Epidermal melanocyte (primary cell): ENCODE results near the gene CTNNA3.
"Not testable (repeated sequence)": the region's sequence is repeated elsewhere in the genome, so short reads cannot be mapped to it uniquely, and the experiment has no call there.

Source experiments
- DNase-seq: peaks from one replicate; pipeline ENCODE4 v3.0.0; 2011; ENCODE audit warnings: low spot score; ENCODE audit not compliant: insufficient read length

Gene CTNNA3

GRCh38 chr10:66394342-66395063 lies 1301.5 kb downstream of the CTNNA3 start:
- DNase-seq, result no peak

- DNase-seq, result no peak
Measured at GRCh38 chr10:66390926-66391325, 1305.1 kb downstream of the CTNNA3 start.

GRCh38 chr10:66381045-66381444 lies 1315.0 kb downstream of the CTNNA3 start:
- DNase-seq, result no peak

GRCh38 chr10:66378117-66378876 lies 1317.7 kb downstream of the CTNNA3 start:
- no peak for DNase-seq

DNA sequence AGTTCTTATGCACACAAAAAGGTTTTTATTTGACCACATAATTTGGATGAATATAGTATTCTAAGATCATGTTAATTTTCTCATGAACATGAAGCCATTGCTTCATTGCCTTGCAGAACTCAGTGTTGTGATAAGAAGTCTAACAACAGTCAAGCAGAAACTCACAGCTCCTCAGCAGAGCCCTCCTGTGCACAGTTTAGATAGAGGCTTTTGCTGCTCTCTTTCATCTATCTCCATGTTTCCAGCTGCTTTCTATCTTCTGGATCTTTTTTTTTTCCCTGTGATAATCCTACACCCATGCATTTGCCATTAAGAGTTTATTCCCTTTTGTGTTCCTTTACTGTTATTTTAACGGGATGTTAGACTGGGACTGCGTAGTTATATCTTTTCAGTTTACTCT lies 1327.8 kb downstream of the CTNNA3 start:
- DNase-seq, result no peak

DNA sequence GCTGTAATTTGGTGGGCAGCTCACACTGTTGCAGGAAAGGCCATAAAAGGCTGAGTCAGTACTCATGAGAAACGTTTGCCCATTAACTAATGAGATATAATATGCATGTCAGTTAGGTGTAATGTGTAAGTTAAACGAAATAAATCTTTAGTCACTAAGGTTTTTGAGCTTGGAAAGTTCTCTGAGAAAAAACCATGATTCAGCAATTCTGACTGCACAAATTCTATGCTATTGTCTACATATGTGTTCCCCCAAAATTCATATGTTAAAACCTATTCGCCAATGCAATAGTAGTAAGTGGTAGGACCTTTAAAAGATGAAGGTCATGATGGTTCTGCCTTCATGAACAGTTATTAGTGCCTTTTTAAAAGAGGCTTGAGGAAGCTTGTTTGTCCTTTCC lies 1329.8 kb downstream of the CTNNA3 start:
- DNase-seq, result no peak

GRCh38 chr10:66365686-66366085 lies 1330.3 kb downstream of the CTNNA3 start:
- DNase-seq, result no peak

DNA sequence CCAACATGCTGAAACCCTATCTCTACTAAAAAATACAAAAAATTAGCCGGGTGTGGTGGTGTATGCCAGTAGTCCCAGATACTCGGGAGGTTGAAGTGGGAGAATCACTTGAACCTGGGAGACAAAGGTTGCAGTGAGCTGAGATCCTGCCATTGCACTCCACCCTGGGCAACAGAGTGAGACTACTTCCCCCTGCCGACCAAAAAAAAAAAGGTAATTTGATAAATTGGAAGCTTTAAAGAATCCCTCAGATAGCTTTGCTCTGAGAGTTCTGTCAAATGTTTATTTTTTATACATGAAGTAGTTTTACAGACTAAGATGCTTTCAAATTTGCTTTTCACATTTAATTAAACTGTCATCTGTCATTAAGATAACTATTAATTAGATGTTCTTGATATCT lies 1333.5 kb downstream of the CTNNA3 start:
- no peak for DNase-seq

- not testable (repeated sequence) for DNase-seq
Measured at GRCh38 chr10:66353822-66354221, 1342.2 kb downstream of the CTNNA3 start.

DNA sequence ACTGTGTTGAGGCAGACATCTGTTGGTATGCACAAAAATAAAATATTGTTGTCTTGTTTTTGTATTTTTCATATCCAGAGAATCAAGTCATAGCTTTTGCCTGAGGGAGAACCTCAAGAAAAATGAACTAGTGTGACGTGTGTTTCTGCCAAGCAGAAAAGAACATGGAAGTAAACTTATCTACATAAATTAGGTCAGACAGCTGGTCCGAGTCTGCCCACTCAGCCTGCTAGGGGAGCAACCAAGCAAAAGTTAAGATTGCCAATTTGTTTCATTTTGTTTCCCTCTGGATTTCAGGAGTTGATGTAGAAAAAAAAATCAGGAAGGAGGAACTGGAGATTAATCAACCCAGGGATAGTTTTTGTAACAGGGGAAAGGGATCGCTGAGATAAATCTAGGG lies 1342.6 kb downstream of the CTNNA3 start:
- no peak for DNase-seq

DNA sequence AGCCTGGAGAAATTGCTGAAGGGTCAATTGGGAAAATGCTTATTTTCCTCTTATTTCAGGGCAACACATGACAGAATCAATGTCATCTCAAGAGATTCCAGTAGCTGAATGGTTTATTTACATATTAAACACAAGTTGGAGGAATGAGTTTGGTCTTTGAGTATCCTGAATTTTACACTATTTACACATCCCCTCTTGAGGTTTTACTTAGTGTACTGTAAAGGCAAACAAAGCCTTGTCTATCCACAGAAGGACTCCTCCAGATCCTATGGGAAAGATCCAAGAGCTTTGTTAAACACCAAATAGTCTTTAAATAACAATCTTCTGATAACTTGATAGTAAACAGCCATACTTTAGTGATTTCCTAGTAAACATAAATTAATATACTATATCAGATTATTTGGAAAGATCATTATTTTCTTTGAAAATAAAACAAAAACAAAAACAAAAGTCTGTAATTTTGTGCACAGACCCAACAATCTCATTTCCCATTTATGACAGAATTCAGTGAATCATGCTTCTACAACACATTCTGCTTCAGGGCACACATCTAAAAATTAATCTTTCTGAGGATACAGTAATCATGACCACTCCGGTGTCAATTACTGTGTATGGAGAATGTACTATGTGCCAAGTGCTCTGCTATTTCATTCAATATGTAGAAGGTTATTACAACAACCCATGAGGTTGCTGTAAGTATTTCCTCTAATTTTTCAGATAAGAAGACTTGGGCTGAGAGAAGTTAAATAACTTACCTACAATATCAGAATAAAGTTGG lies 1345.2 kb downstream of the CTNNA3 start:
- DNase-seq, result no peak

DNA sequence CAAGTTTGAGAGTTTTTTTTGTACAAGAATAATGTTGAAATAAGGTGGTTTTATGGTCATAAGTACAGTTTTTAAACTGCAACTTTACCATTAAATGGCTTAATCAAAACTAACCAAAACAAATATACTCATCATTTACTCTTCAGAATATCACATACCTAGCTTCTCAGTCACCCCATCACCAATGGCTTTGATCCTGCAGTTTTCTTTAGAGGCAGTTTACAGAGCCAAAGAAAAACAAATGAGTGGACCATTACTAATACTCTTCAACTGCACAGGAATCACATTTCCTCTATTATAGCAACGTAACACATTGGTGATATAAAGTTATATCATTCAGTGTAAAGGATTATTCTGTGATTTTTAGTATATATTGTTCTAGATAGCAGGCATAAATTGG lies 1346.3 kb downstream of the CTNNA3 start:
- no peak for DNase-seq

DNA sequence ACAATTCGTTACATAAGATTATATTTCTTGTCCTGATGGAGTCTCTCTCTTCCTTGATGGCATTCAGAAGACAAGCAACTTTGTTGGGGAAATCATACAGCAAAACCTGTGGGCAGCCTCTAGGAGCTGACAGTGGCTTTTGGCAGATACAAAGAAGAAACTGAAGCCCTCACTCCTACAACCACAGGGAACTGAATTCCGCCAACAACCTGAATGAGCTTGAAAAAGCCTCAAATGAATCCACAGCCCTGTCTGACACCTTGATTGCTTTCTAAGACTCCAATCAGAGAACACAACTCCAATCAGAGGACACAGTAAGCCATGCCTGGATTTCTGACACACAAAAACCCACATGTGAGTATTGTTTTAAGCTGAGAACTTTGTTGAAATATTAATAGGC lies 1346.9 kb downstream of the CTNNA3 start:
- DNase-seq, result no peak

DNA sequence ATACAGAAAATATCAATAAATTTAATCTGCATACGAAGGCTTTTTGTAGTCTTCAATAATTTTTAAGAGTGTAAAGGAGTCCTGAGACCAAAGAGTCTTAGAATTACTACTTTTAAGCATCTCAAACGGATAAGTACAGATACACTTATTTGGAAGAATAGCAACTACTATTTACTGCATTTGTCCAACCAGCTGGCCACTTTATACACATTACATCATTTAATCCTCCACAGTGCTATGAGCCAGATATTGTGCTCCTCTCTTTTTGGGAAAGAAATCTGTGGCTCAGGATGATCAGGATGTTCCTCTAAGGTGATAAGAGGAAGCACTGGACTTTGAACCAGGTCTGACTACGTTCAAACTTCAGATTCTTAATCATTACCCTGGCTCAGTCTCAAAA lies 1358.8 kb downstream of the CTNNA3 start:
- no peak for DNase-seq

DNA sequence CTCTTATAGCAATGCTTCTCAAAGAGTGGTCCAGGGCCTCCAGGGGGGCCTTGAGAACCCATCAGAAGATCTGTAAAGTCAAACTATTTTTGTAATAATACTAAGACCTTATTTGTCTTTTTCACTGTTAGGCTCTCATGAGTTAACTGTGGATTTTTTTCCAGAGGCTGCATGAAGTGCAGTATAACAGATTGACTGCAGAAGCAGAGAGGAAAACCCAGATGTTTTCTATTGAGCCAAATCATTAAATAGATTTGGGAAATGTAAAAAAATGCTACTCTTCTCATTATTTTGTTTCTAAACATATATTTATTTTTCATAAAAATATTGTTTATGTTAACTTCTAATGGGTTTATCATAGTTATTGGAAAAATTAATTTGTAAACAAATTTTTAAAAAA lies 1359.2 kb downstream of the CTNNA3 start:
- DNase-seq, result no peak

GRCh38 chr10:66335753-66336152 lies 1360.2 kb downstream of the CTNNA3 start:
- not testable (repeated sequence) for DNase-seq

- DNase-seq, result no peak
Measured at GRCh38 chr10:66329147-66329546, 1366.8 kb downstream of the CTNNA3 start.

GRCh38 chr10:66326876-66327275 lies 1369.1 kb downstream of the CTNNA3 start:
- no peak for DNase-seq

DNA sequence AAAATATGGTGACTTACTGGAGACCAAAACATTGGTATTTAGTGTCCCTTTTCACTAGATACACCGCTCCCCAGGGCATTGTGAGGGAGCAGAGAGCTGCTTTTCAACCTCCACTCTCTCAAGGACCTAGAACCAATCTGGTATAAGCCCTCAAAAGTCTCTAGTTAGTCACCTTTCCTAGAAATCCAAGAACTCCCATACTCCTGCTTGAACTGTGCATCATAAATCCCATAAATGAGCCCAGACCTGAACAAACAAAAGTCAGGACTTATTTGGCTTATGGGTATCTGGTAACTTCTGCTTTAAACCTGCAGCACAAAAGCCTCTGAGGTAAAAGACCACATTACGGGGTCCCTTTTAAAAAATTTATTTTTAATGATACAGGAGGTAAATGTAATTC lies 1373.2 kb downstream of the CTNNA3 start:
- no peak for DNase-seq

- DNase-seq, result peak; percentile 85
Measured at GRCh38 chr10:66321723-66322665, 1374.0 kb downstream of the CTNNA3 start.

GRCh38 chr10:66318761-66319160 lies 1377.2 kb downstream of the CTNNA3 start:
- DNase-seq, result no peak
